C4-2B (cell line): ENCODE results near the gene CAMK2N1.

Experiments
- CTCF ChIP-seq: fragments of 450-650 bp; conservative IDR thresholded peaks from 2 replicates; pipeline ENCODE4 v1.5.1; 2017; ENCODE audit warnings: mild to moderate bottlenecking
- ZFX ChIP-seq: fragments of 450-650 bp; IDR thresholded peaks from 2 replicates; pipeline ENCODE4 v1.6.1; 2017

GRCh38 chr1:20533635-20534034 is 47.6 kb upstream of the CAMK2N1 start:
- TF ChIP-seq CTCF (no peak), ZFX (no peak)
